Measurements from ENCODE around the gene GIPR. TPM values are rescaled to one million over a fixed set of nuclear protein-coding genes. Genes with fewer than 3 reads are reported as not detected.

The GIPR gene
- total and polyA plus RNA-seq, 2 of the 13 experiments (the other 11 are each of a cell fraction or from before 2014, with no cell fraction given): 0.15 to 1.2 TPM

DNA sequence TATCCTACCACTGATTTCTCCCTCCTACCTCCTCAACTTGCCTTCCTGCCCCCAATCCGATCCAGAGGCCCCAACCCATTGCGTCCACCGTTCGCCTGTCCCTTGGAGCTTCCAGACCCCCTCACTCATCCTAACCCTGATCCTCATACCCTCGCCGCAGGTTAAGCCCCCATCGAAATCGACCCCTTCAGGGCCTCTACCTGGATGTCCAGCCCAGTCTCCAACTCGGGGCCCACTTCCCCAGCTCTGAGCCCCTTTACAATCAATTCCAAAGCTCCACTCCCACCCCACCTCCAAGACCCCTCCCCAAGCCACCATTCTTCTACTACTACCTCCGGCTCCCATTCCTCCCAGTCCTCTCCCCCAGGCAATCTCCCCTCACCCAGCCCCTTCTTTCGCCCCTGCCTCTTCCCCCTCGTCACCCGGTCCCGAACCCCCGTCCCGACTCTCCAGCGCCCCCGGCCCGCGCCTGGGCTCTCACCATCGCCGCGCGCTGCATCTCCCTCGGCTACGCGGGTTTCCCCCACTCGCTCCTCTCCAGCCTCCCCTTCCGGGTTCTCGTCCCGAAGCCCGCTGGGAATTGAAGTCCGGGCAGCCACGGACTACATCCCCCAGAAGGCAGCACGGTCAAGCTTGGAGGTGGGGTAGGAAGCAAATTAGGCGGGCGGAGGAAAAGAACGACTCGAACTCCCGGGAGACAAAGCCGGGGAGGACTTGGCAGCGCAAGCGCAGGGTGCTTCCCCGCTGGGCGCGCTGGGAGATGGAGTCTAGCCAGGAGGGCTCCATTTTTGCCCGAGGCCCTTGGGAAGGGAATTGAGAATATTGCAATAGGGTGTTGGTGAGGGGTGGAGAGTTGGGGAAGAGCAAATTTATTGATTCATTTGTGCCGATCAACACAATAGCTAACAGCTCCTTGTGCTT, 62.6 kb downstream of the GIPR start, which contains the start of gene FBXO46 (continued):
- TF ChIP-seq, protein P1, sequence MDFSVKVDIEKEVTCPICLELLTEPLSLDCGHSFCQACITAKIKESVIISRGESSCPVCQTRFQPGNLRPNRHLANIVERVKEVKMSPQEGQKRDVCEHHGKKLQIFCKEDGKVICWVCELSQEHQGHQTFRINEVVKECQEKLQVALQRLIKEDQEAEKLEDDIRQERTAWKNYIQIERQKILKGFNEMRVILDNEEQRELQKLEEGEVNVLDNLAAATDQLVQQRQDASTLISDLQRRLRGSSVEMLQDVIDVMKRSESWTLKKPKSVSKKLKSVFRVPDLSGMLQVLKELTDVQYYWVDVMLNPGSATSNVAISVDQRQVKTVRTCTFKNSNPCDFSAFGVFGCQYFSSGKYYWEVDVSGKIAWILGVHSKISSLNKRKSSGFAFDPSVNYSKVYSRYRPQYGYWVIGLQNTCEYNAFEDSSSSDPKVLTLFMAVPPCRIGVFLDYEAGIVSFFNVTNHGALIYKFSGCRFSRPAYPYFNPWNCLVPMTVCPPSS (IDR thresholded peaks at IDR 0.05): no peak
- TF ChIP-seq KMT2A (CRISPR knock-in tag; IDR thresholded peaks at IDR 0.05) (no peak), ZNF850 (CRISPR knock-in tag; conservative IDR thresholded peaks at IDR 0.05) (no peak), CENPX (CRISPR knock-in tag; IDR thresholded peaks at IDR 0.05) (no peak), ZFP36L2 (CRISPR knock-in tag; IDR thresholded peaks at IDR 0.05) (no peak), ZNF605 (CRISPR knock-in tag; IDR thresholded peaks at IDR 0.05) (peak; percentile 66), GATAD1 (CRISPR knock-in tag; IDR thresholded peaks at IDR 0.05) (peak; percentile 81), NCOR1 (IDR thresholded peaks at IDR 0.05; ENCODE audit: borderline replicate concordance, low read length) (no peak), ZNF615 (CRISPR knock-in tag; IDR thresholded peaks at IDR 0.05; ENCODE audit: borderline replicate concordance) (no peak), ASH2L (IDR thresholded peaks at IDR 0.05; ENCODE audit: insufficient read length, low read depth, low read length) (no peak), GTF3A (CRISPR knock-in tag; conservative IDR thresholded peaks at IDR 0.05) (peak; percentile 76; the same call in 1 of the 2 replicates), NCOA2 (CRISPR knock-in tag; IDR thresholded peaks at IDR 0.05) (no peak), NONO (IDR thresholded peaks at IDR 0.05) (no peak), NONO (CRISPR knock-in tag; conservative IDR thresholded peaks at IDR 0.05) (peak; percentile 85), ZNF792 (CRISPR knock-in tag; IDR thresholded peaks at IDR 0.05) (0 out of 2 replicates have a peak, but pooled peaks have one; percentile 46), SCMH1 (CRISPR knock-in tag; IDR thresholded peaks at IDR 0.05; ENCODE audit: borderline replicate concordance) (no peak), ZNF549 (CRISPR knock-in tag; IDR thresholded peaks at IDR 0.05) (no peak), ZNF530 (CRISPR knock-in tag; IDR thresholded peaks at IDR 0.05; ENCODE audit: low read depth) (no peak)
- TF ChIP-seq, protein P2, sequence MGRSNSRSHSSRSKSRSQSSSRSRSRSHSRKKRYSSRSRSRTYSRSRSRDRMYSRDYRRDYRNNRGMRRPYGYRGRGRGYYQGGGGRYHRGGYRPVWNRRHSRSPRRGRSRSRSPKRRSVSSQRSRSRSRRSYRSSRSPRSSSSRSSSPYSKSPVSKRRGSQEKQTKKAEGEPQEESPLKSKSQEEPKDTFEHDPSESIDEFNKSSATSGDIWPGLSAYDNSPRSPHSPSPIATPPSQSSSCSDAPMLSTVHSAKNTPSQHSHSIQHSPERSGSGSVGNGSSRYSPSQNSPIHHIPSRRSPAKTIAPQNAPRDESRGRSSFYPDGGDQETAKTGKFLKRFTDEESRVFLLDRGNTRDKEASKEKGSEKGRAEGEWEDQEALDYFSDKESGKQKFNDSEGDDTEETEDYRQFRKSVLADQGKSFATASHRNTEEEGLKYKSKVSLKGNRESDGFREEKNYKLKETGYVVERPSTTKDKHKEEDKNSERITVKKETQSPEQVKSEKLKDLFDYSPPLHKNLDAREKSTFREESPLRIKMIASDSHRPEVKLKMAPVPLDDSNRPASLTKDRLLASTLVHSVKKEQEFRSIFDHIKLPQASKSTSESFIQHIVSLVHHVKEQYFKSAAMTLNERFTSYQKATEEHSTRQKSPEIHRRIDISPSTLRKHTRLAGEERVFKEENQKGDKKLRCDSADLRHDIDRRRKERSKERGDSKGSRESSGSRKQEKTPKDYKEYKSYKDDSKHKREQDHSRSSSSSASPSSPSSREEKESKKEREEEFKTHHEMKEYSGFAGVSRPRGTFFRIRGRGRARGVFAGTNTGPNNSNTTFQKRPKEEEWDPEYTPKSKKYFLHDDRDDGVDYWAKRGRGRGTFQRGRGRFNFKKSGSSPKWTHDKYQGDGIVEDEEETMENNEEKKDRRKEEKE (IDR thresholded peaks at IDR 0.05): no peak
- TF ChIP-seq, protein P3, sequence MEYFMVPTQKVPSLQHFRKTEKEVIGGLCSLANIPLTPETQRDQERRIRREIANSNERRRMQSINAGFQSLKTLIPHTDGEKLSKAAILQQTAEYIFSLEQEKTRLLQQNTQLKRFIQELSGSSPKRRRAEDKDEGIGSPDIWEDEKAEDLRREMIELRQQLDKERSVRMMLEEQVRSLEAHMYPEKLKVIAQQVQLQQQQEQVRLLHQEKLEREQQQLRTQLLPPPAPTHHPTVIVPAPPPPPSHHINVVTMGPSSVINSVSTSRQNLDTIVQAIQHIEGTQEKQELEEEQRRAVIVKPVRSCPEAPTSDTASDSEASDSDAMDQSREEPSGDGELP (IDR thresholded peaks at IDR 0.05; ENCODE audit: borderline replicate concordance, low read depth): peak; percentile 45; the same call in 1 of the 2 replicates
- TF ChIP-seq, protein P4, sequence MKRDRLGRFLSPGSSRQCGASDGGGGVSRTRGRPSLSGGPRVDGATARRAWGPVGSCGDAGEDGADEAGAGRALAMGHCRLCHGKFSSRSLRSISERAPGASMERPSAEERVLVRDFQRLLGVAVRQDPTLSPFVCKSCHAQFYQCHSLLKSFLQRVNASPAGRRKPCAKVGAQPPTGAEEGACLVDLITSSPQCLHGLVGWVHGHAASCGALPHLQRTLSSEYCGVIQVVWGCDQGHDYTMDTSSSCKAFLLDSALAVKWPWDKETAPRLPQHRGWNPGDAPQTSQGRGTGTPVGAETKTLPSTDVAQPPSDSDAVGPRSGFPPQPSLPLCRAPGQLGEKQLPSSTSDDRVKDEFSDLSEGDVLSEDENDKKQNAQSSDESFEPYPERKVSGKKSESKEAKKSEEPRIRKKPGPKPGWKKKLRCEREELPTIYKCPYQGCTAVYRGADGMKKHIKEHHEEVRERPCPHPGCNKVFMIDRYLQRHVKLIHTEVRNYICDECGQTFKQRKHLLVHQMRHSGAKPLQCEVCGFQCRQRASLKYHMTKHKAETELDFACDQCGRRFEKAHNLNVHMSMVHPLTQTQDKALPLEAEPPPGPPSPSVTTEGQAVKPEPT (CRISPR knock-in tag; IDR thresholded peaks at IDR 0.05; ENCODE audit: low read depth): no peak
- TF ChIP-seq, protein P5, sequence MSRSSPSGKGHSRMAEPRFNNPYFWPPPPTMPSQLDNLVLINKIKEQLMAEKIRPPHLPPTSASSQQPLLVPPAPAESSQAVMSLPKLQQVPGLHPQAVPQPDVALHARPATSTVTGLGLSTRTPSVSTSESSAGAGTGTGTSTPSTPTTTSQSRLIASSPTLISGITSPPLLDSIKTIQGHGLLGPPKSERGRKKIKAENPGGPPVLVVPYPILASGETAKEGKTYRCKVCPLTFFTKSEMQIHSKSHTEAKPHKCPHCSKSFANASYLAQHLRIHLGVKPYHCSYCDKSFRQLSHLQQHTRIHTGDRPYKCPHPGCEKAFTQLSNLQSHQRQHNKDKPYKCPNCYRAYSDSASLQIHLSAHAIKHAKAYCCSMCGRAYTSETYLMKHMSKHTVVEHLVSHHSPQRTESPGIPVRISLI (CRISPR knock-in tag; IDR thresholded peaks at IDR 0.05; ENCODE audit: borderline replicate concordance): peak; percentile 42; the same call in 1 of the 2 replicates
